Upper lobe of right lung (tissue), 1 donor: ENCODE measurements around the gene SPIB. TPM values are rescaled to one million over a fixed set of nuclear protein-coding genes. Genes with fewer than 3 reads are reported as not detected.

ENCODE experiments used
- ATAC-seq: fragments of 200-7000 bp; cut with Tn5 transposase; one replicate; pipeline ENCODE4 v1.9.1; 2020; ENCODE audit warnings: mild to moderate bottlenecking, moderate library complexity
- DNase-seq: peaks from one replicate; pipeline ENCODE4 v3.0.0-alpha.2; 2020
- H3K27ac ChIP-seq: fragments of 200-600 bp; one replicate; pipeline ENCODE4 v1.8.0; 2022
- H3K27me3 ChIP-seq: fragments of 200-600 bp; one replicate; pipeline ENCODE4 v1.8.0; 2022; ENCODE audit warnings: mild to moderate bottlenecking
- H3K36me3 ChIP-seq: fragments of 200-600 bp; one replicate; pipeline ENCODE4 v1.8.0; 2022
- H3K4me1 ChIP-seq: fragments of 200-600 bp; one replicate; pipeline ENCODE4 v1.8.0; 2022
- H3K4me3 ChIP-seq: fragments of 200-600 bp; one replicate; pipeline ENCODE4 v1.8.0; 2022; ENCODE audit warnings: mild to moderate bottlenecking
- H3K9me3 ChIP-seq: fragments of 200-600 bp; one replicate; pipeline ENCODE4 v1.8.0; 2022
- CTCF ChIP-seq: fragments of 200-600 bp; IDR thresholded peaks from one replicate; pipeline ENCODE4 v1.8.0; 2022; ENCODE audit warnings: antibody characterized with exemption
- intact Hi-C: fragments of 100-400 bp; cut with DNase I; formaldehyde crosslinking; loops from one replicate; pipeline ENCODE4 v1.11.0; 2022
- total RNA-seq: library from RNA; stranded (reverse); fragmentation: NEBNext Ultra II Directional; extraction: Animal tissue kit (Norgen Biotek cat#: 25700); gene quantifications from one replicate; pipeline ENCODE4 v1.2.1, GENCODE V29; 2021
- donor health status: DM: no; HTN: yes; CAD: no; lungs with severe emphysema.

SPIB gene
- total RNA-seq, 1 donor from 2014 or later, result 0.52 TPM

- peaks cover 6% of the 10 kb centered on the region for H3K27me3 ChIP-seq
- H3K27ac ChIP-seq, result no peak overlapping the region
- H3K36me3 ChIP-seq, result no peaks in the 10 kb centered on the region
- TF ChIP-seq CTCF, result no peak
- H3K4me3 ChIP-seq, result no peak overlapping the region
- no peaks in the 10 kb centered on the region for H3K4me1 ChIP-seq
- intact Hi-C loops, result no loop called here
- no peaks in the 10 kb centered on the region for H3K9me3 ChIP-seq
- ATAC-seq (no peak), DNase-seq (no peak)
These were observed 29.0 kb downstream of the SPIB start for GRCh38 chr19:50447750-50448149.

GRCh38 chr19:50449236-50449899 lies 30.6 kb downstream of the SPIB start:
- DNase-seq (no peak), ATAC-seq (no peak)
- Histone ChIP-seq H3K9me3 (no peaks in the 10 kb centered on the region), H3K4me3 (no peak overlapping the region), H3K4me1 (no peaks in the 10 kb centered on the region), H3K27ac (no peak overlapping the region), H3K36me3 (no peaks in the 10 kb centered on the region), H3K27me3 (peaks cover 6% of the 10 kb centered on the region)
- TF ChIP-seq CTCF, result no peak
- intact Hi-C loops, result no loop called here

- no peak for ATAC-seq
- no peak for DNase-seq
- intact Hi-C loops, result no loop called here
These were observed 31.9 kb downstream of the SPIB start for GRCh38 chr19:50450369-50451222.

DNA sequence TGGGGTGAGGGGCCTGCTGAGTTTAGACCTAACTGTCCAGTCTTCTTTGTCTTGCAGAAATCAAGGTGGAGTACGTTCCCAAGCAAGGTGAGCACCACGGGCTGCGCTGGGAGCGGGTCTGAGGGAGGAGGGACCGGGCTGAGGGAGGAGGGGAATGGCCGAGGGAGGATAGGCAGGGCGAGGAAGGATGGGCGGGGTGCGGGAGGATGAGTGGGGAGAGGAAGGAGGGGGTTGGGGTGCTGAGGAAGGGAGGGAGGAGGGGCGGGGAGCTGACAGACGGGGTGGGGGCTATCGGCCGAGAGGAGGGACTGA lies 32.4 kb downstream of the SPIB start:
- DNase-seq (no peak), ATAC-seq (no peak)
- no peak overlapping the region for H3K4me3 ChIP-seq
- H3K27ac ChIP-seq, result no peak overlapping the region
- no peak for TF ChIP-seq CTCF
- peaks cover 6% of the 10 kb centered on the region for H3K27me3 ChIP-seq
- no peaks in the 10 kb centered on the region for H3K4me1 ChIP-seq
- no peaks in the 10 kb centered on the region for H3K9me3 ChIP-seq
- intact Hi-C loops, result no loop called here
- no peaks in the 10 kb centered on the region for H3K36me3 ChIP-seq

More at GRCh38 chr19:50450369-50451222, 31.9 kb downstream of the SPIB start:
- no peaks in the 10 kb centered on the region for H3K36me3 ChIP-seq
- peaks cover 6% of the 10 kb centered on the region for H3K27me3 ChIP-seq
- no peak for TF ChIP-seq CTCF
- no peak overlapping the region for H3K27ac ChIP-seq
- no peaks in the 10 kb centered on the region for H3K4me1 ChIP-seq
- no peak overlapping the region for H3K4me3 ChIP-seq
- H3K9me3 ChIP-seq, result no peaks in the 10 kb centered on the region

GRCh38 chr19:50453243-50453642 lies 34.5 kb downstream of the SPIB start:
- TF ChIP-seq CTCF, result no peak
- peaks cover 12% of the 10 kb centered on the region for H3K27me3 ChIP-seq

More at GRCh38 chr19:50453243-50453642, 34.5 kb downstream of the SPIB start:
- Histone ChIP-seq H3K4me1 (no peaks in the 10 kb centered on the region), H3K4me3 (no peak overlapping the region), H3K9me3 (no peaks in the 10 kb centered on the region), H3K27ac (no peak overlapping the region), H3K36me3 (no peaks in the 10 kb centered on the region)
- no peak for ATAC-seq
- DNase-seq, result no peak
- intact Hi-C loops, result no loop called here
